HepG2 (cell line): ENCODE results near the gene TMEM191B. TPM values are rescaled to one million over a fixed set of nuclear protein-coding genes. Genes with fewer than 3 reads are reported as not detected.
"Not testable (repeated sequence)": the region's sequence is repeated elsewhere in the genome, so short reads cannot be mapped to it uniquely, and the experiment has no call there.

Experiments
- ATAC-seq: fragments of 200-7000 bp; cut with Tn5 transposase; 3 replicates; pipeline ENCODE4 v1.9.1; 2020; ENCODE audit warnings: mild to moderate bottlenecking, moderate library complexity
- BruUV-seq: library from RNA; stranded (reverse); fragments of 400-500 nt; replicated peaks from 2 replicates; lab custom pipeline; 2021; lab: Mats Ljungman, UMichigan
- CTCF ChIA-PET: fragments of 300-600 bp; formaldehyde crosslinking; extraction: SDS; loops from one replicate; lab custom pipeline; 2021; ENCODE audit warnings: low total read pairs, inconsistent platforms, low intra/inter-chr PET ratio; lab: Yijun Ruan, JAX
- POLR2A ChIA-PET: fragments of 350-600 bp; sonication (Branson Sonifier 250); formaldehyde crosslinking; loops from one replicate; lab custom pipeline; 2020; ENCODE audit warnings: antibody characterized with exemption, inconsistent platforms; lab: Yijun Ruan, JAX
- DNase-seq: peaks from one replicate; pipeline ENCODE4 v3.0.0-alpha.2; 2015; ENCODE audit warnings: low spot score
- FAIRE-seq: peaks from 3 replicates; lab custom pipeline; 2011; peaks lifted over from hg19 to GRCh38; lab: Jason Lieb, UNC
- H2AFZ ChIP-seq: one replicate; pipeline ENCODE4 v1.6.1; 2011; ENCODE audit warnings: low read length, inconsistent platforms
- H3K27ac ChIP-seq: fragments of 300-600 bp; 3 replicates; pipeline ENCODE4 v1.8.0; 2011; ENCODE audit warnings: mixed run types, mild to moderate bottlenecking, mixed read lengths, low read length, inconsistent platforms; ENCODE audit not compliant: insufficient read depth; ENCODE audit errors: extremely low read length
- H3K27me3 ChIP-seq, 2 experiments: fragments of 200-600 bp in 1 of 2; 2 replicates in 1 of 2; 3 replicates in 1 of 2; pipeline versions ENCODE4 v1.6.0 to v1.8.0; 2011; ENCODE audit warnings: low read length in 2 of 2, mild to moderate bottlenecking in 2 of 2, moderate library complexity in 2 of 2, inconsistent platforms in 1 of 2; ENCODE audit not compliant: insufficient read depth in 2 of 2, control insufficient read depth in 1 of 2
- H3K36me3 ChIP-seq, 2 experiments: fragments of 200-600 bp in 1 of 2; replicated peaks in 1 of 2; 2 replicates in 1 of 2; 3 replicates in 1 of 2; pipeline versions ENCODE4 v1.5.1 to v1.8.0; 2011; ENCODE audit warnings: low read length in 2 of 2, inconsistent platforms in 1 of 2; ENCODE audit not compliant: insufficient read depth in 2 of 2, control insufficient read depth in 1 of 2
- H3K4me1 ChIP-seq: 2 replicates; pipeline ENCODE4 v1.5.1; 2012; ENCODE audit warnings: low read length, inconsistent platforms; ENCODE audit not compliant: insufficient read depth
- H3K4me2 ChIP-seq: 2 replicates; pipeline ENCODE4 v1.6.0; 2011; ENCODE audit warnings: low read depth, low read length, inconsistent platforms
- H3K4me3 ChIP-seq, 3 experiments: fragments of 200-600 bp in 1 of 3; sonication (generic), shearing (Covaris generic) in 1 of 3; replicated peaks in 1 of 3; 2 replicates each; pipeline ENCODE4 v1.5.1; 2011 to 2016; ENCODE audit warnings: low read length in 3 of 3, inconsistent platforms in 2 of 3, low read depth in 2 of 3, mild to moderate bottlenecking in 2 of 3, control low read depth in 1 of 3, mixed read lengths in 1 of 3; ENCODE audit not compliant: insufficient read depth in 1 of 3
- H3K79me2 ChIP-seq: one replicate; pipeline ENCODE4 v1.6.1; 2011; ENCODE audit warnings: low read length, inconsistent platforms; ENCODE audit not compliant: insufficient read depth
- H3K9ac ChIP-seq: 2 replicates; pipeline ENCODE4 v1.6.0; 2011; ENCODE audit warnings: mild to moderate bottlenecking, low read depth, low read length, inconsistent platforms; ENCODE audit not compliant: insufficient read depth
- H3K9me3 ChIP-seq: 2 replicates; pipeline ENCODE4 v1.5.1; 2012; ENCODE audit warnings: mild to moderate bottlenecking, low read length
- H4K20me1 ChIP-seq: 2 replicates; pipeline ENCODE4 v1.6.0; 2011; ENCODE audit warnings: inconsistent platforms, mild to moderate bottlenecking, low read length, moderate library complexity; ENCODE audit not compliant: insufficient read depth
- ELF3 ChIP-seq: IDR thresholded peaks from 2 replicates; pipeline ENCODE4 v1.6.1; 2016; ENCODE audit warnings: missing genetic modification reagents, missing compliant biosample characterization
- FOXA1 ChIP-seq, 2 experiments: fragments of 450-650 bp in 1 of 2; sonication (generic) in 1 of 2; formaldehyde crosslinking in 1 of 2; IDR thresholded peaks; 2 replicates each; pipeline versions ENCODE4 v1.4.0 to v1.6.1; 2016 to 2020; ENCODE audit warnings: missing genetic modification reagents in 1 of 2
- FOXA3 ChIP-seq: IDR thresholded peaks from 2 replicates; pipeline ENCODE4 v1.6.1; 2016; ENCODE audit warnings: missing genetic modification reagents, missing compliant biosample characterization
- GATAD2A ChIP-seq: IDR thresholded peaks from 2 replicates; pipeline ENCODE4 v1.6.1; 2016
- HDAC2 ChIP-seq: sonication (generic); formaldehyde crosslinking; IDR thresholded peaks from 2 replicates; pipeline ENCODE4 v1.4.0; 2020; ENCODE audit warnings: missing genetic modification reagents
- HMG20A ChIP-seq: IDR thresholded peaks from 2 replicates; pipeline ENCODE4 v1.6.1; 2016; ENCODE audit warnings: borderline replicate concordance
- KDM2A ChIP-seq: sonication (generic); formaldehyde crosslinking; IDR thresholded peaks from 2 replicates; pipeline ENCODE4 v1.4.0; 2020; ENCODE audit warnings: low read depth, missing genetic modification reagents, borderline replicate concordance
- SOX5 ChIP-seq: IDR thresholded peaks from 2 replicates; pipeline ENCODE4 v1.6.1; 2016; ENCODE audit warnings: borderline replicate concordance
- WGBS: methylation state at CpG from one replicate; pipeline ENCODE4 v1.1.6; 2017; ENCODE audit warnings: low lambda C conversion rate; 5-methylcytosine and 5-hydroxymethylcytosine counted together
- in situ Hi-C: cut with HindIII; loops from 2 replicates; pipeline ENCODE4 v1.10.0; 2017; ENCODE audit warnings: low pct_unique_long_range_greater_than_20kb; ENCODE audit not compliant: extremely low pct_ligation_motif_present
- intact Hi-C: fragments of 100-400 bp; cut with micrococcal nuclease; formaldehyde crosslinking; loops from one replicate; pipeline ENCODE4 v1.10.0; 2022; ENCODE audit not compliant: unreplicated experiment
- polyA plus RNA-seq, 8 experiments: library from polyadenylated mRNA; depleted of rRNA in 3 of 8; stranded (reverse) in 7 of 8; unstranded in 1 of 8; fragments of >200 nt; fragmentation: Illumina TruSeq in 4 of 8; extraction: Trizol in 4 of 8; gene quantifications; 2 replicates each; pipeline versions ENCODE4 v1.2.1 to v1.2.3, GENCODE V29; 2011 to 2016; ENCODE audit warnings: low read depth in 4 of 8, missing spikeins in 1 of 8, mixed read lengths in 1 of 8; ENCODE audit not compliant: insufficient read depth in 1 of 8
- total RNA-seq, 5 experiments: library from RNA; depleted of rRNA; stranded (reverse); fragments of >200 nt; fragmentation: Illumina TruSeq; extraction: Trizol; gene quantifications; 2 replicates each; pipeline ENCODE4 v1.2.3, GENCODE V29; 2016; ENCODE audit warnings: low read depth in 1 of 5
- TF ChIP-seq, protein P1 (sequence below): sonication (generic); formaldehyde crosslinking; IDR thresholded peaks from 2 replicates; pipeline ENCODE4 v1.5.0; 2020; ENCODE audit warnings: mild to moderate bottlenecking, missing genetic modification reagents, borderline replicate concordance
- TF ChIP-seq, protein P2 (sequence below): sonication (generic); formaldehyde crosslinking; IDR thresholded peaks from 2 replicates; pipeline ENCODE4 v1.4.0; 2020; ENCODE audit warnings: missing genetic modification reagents
- TF ChIP-seq, protein P3 (sequence below): IDR thresholded peaks from 2 replicates; pipeline ENCODE4 v1.4.0; 2020; ENCODE audit warnings: mild to moderate bottlenecking, missing genetic modification reagents

The TMEM191B gene
- total and polyA plus RNA-seq, 2 of the 13 experiments (the other 11 are each of a cell fraction or from before 2014, with no cell fraction given): 3.0 to 5.6 TPM

DNA sequence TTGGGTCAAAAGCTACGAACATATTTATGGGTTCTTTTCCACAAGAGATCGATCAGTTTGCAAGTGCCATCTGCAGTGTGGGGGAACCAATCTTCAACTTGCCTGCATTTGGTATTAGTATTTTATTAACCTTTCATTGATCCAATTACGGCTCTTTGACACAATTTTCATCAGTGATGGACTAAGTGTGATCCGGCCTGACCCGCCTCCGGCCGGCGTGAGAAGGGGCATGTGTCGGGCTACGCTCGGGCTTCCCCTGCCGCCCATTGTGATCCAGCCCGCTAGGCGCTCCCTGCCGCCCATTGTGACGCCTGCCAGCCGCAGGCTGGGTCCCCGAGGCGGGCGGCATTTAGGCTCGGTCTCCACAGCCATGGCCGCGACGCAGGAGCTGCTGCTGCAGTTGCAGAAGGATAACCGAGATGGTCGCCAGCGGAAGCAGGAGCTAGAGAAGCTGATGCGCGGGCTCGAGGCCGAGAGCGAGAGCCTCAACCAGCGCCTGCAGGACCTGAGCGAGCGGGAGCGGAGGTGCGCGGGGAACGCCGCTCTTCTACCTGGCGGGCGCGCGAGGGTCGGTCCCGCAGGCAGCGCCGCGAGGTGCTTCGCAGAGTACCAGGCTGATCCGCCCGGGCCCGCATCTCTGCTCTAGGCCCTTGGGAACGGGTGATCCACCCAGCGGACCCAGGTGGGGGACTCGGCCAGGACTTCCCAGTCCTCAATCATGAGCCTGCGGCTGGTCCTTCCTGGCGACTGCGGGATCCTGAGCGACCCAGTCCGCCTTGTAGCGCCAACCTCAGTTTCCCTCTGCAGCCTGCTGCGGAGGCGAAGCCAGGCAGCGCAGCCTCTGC is at the start of gene TMEM191B (continued):
- TF ChIP-seq, protein P1, sequence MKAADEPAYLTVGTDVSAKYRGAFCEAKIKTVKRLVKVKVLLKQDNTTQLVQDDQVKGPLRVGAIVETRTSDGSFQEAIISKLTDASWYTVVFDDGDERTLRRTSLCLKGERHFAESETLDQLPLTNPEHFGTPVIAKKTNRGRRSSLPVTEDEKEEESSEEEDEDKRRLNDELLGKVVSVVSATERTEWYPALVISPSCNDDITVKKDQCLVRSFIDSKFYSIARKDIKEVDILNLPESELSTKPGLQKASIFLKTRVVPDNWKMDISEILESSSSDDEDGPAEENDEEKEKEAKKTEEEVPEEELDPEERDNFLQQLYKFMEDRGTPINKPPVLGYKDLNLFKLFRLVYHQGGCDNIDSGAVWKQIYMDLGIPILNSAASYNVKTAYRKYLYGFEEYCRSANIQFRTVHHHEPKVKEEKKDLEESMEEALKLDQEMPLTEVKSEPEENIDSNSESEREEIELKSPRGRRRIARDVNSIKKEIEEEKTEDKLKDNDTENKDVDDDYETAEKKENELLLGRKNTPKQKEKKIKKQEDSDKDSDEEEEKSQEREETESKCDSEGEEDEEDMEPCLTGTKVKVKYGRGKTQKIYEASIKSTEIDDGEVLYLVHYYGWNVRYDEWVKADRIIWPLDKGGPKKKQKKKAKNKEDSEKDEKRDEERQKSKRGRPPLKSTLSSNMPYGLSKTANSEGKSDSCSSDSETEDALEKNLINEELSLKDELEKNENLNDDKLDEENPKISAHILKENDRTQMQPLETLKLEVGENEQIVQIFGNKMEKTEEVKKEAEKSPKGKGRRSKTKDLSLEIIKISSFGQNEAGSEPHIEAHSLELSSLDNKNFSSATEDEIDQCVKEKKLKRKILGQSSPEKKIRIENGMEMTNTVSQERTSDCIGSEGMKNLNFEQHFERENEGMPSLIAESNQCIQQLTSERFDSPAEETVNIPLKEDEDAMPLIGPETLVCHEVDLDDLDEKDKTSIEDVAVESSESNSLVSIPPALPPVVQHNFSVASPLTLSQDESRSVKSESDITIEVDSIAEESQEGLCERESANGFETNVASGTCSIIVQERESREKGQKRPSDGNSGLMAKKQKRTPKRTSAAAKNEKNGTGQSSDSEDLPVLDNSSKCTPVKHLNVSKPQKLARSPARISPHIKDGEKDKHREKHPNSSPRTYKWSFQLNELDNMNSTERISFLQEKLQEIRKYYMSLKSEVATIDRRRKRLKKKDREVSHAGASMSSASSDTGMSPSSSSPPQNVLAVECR (CRISPR knock-in tag): peak; percentile 18; the same call in 1 of the 2 replicates
- TF ChIP-seq, protein P2, sequence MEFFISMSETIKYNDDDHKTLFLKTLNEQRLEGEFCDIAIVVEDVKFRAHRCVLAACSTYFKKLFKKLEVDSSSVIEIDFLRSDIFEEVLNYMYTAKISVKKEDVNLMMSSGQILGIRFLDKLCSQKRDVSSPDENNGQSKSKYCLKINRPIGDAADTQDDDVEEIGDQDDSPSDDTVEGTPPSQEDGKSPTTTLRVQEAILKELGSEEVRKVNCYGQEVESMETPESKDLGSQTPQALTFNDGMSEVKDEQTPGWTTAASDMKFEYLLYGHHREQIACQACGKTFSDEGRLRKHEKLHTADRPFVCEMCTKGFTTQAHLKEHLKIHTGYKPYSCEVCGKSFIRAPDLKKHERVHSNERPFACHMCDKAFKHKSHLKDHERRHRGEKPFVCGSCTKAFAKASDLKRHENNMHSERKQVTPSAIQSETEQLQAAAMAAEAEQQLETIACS: peak; percentile 82
- TF ChIP-seq KDM2A (CRISPR knock-in tag): peak; percentile 41; the same call in 1 of the 2 replicates
- TF ChIP-seq, all 625 proteins: peak for 9; not testable (repeated sequence) for 616

DNA sequence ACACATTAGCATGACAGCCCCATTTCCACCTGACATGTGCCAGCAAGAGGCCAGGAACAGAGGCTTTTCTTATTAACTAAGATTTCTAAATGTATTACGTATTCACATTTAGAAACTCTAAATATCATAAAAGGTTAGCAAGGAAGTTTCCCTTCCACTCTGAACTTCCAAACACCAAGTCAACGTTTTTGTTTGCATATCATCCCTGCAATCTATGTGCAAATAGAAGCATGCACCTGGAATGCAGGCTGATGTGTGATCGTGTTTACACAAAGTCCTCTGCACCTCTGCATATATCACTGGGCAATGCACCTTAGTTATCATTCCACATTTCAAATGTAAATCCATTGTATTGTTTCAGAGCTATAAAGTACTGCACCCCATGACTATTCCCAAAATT is 31.4 kb upstream of the TMEM191B start:
- H3K9ac ChIP-seq; H3K4me3 ChIP-seq; POLR2A ChIA-PET; BruUV-seq; H3K4me2 ChIP-seq; CTCF ChIA-PET; DNase-seq; H3K27me3 ChIP-seq; H3K36me3 ChIP-seq; in situ Hi-C loops; ATAC-seq; H2AFZ ChIP-seq; H3K27ac ChIP-seq; intact Hi-C loops; H3K79me2 ChIP-seq; H3K9me3 ChIP-seq; H4K20me1 ChIP-seq; FAIRE-seq; H3K4me1 ChIP-seq; TF ChIP-seq FOXA1 (IDR thresholded peaks at IDR 0.05): not testable (repeated sequence)
- no CpG with 5 or more reads among the region's 3 CpGs for WGBS
- TF ChIP-seq HDAC2 (CRISPR knock-in tag) (peak; percentile 30; the same call in 1 of the 2 replicates), SOX5 (peak; percentile 13; the same call in 1 of the 2 replicates), FOXA3 (peak; percentile 68), FOXA1 (CRISPR knock-in tag; IDR thresholded peaks at IDR 0.05) (0 out of 2 replicates have a peak, but pooled peaks have one; percentile 47), GATAD2A (CRISPR knock-in tag) (0 out of 2 replicates have a peak, but pooled peaks have one; percentile 13), ELF3 (0 out of 2 replicates have a peak, but pooled peaks have one; percentile 14), HMG20A (CRISPR knock-in tag) (peak; percentile 32; the same call in 1 of the 2 replicates)
- TF ChIP-seq, protein P3, sequence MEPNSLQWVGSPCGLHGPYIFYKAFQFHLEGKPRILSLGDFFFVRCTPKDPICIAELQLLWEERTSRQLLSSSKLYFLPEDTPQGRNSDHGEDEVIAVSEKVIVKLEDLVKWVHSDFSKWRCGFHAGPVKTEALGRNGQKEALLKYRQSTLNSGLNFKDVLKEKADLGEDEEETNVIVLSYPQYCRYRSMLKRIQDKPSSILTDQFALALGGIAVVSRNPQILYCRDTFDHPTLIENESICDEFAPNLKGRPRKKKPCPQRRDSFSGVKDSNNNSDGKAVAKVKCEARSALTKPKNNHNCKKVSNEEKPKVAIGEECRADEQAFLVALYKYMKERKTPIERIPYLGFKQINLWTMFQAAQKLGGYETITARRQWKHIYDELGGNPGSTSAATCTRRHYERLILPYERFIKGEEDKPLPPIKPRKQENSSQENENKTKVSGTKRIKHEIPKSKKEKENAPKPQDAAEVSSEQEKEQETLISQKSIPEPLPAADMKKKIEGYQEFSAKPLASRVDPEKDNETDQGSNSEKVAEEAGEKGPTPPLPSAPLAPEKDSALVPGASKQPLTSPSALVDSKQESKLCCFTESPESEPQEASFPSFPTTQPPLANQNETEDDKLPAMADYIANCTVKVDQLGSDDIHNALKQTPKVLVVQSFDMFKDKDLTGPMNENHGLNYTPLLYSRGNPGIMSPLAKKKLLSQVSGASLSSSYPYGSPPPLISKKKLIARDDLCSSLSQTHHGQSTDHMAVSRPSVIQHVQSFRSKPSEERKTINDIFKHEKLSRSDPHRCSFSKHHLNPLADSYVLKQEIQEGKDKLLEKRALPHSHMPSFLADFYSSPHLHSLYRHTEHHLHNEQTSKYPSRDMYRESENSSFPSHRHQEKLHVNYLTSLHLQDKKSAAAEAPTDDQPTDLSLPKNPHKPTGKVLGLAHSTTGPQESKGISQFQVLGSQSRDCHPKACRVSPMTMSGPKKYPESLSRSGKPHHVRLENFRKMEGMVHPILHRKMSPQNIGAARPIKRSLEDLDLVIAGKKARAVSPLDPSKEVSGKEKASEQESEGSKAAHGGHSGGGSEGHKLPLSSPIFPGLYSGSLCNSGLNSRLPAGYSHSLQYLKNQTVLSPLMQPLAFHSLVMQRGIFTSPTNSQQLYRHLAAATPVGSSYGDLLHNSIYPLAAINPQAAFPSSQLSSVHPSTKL (CRISPR knock-in tag): peak; percentile 47; the same call in 1 of the 2 replicates
